ENCODE measurements around the gene SRSF5. TPM values are rescaled to one million over a fixed set of nuclear protein-coding genes. Genes with fewer than 3 reads are reported as not detected.

Gene SRSF5
- total RNA-seq, 1 donor = 191 TPM

DNA sequence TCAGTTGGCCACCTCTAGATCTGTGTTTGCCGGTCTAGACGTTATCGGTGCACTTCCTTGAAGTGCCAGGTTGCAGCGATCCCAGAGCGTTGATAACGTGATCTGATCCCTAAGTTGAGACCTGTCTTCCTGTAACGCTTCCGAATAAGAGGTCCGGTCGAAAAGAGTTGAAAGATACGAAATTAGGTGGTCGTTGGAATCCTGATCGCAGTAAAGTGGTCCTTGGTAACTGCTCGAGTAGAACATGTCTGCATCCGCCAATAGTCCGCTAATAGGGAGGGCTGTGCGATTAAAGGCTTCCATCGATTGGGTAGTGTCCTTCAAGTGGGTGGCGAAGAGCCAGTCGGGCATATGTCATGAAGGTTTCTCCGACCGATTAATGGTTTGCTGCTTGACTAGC lies 2.7 kb downstream of the SRSF5 start:
- DNase-seq (ENCODE audit: low read depth in 2 of 3, low spot score in 2 of 3) = no peak

DNA sequence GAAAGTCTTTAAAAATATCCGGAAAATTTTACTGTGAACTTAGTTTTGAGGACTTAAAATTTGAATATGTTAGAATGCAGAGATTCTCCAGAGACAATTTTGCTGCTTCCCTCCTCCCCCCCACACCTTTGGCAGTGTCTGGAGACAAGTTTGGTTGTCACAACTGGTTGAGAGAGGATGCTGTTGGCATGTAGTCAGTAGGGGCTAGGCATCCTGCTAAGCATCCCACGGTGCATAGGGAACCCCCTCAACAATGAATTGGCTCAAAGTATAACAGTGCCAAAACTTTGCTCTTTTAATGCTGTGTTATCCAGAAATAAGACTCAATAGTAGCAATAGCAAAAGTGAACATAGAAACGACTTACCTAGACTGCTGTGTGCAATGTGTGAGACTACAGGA lies 3.6 kb downstream of the SRSF5 start:
- no peak for DNase-seq (ENCODE audit: low read depth in 2 of 3, low spot score in 2 of 3)

DNA sequence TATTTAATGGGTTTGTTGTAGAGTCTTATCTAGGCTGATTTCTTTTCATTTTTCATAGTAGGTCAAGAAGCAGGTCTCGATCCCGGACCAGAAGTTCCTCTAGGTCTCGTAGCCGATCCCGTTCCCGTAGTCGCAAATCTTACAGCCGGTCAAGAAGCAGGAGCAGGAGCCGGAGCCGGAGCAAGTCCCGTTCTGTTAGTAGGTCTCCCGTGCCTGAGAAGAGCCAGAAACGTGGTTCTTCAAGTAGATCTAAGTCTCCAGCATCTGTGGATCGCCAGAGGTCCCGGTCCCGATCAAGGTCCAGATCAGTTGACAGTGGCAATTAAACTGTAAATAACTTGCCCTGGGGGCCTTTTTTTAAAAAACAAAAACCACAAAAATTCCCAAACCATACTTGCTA lies 4.2 kb downstream of the SRSF5 start:
- DNase-seq (ENCODE audit: low read depth in 2 of 3, low spot score in 2 of 3) = no peak

DNA sequence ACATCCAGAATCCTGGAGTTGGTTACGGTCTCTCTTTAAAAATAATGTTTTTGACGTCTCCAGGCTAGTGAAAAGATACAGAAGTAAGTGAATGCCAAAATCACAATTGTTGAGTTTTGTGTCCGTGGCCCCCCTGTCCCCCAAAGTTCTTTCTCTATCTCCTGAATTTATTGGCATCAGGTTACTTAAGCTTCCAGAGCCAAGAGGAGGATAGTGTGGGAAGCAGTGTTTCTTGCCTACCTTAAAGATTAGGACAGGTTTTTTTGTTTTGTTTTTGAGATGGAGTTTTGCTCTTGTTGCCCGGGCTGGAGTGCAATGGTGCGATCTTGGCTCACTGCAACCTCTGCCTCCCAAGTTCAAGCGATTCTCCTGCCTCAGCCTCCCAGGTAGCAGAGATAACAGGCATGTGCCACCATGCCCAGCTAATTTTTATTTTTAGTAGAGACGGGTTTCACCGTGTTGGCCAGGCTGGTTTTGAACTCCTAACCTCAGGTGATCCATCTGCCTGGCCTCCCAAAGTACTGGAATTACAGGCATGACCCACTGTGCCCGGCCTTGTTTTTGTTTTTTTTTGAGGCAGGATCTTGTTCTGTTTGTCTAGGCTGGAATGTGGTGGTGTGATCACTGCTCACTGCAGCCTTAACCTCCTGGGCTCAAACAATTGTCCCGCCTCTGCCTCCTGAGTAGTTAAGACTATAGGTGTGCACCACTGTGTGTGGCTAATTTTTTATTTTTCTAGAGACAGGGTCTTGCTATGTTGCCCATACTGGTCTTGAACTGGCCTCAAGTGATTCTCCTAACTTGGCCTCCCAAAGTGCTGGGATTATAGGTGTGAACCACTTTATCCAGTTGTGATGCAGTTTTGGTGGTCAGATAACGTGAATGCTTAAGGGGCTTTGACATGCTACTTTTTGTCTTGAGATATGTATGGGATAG lies 5.4 kb downstream of the SRSF5 start:
- DNase-seq (ENCODE audit: low read depth in 2 of 3, low spot score in 2 of 3) = peak in 1 of 3 donors; percentile 36

- DNase-seq (ENCODE audit: low read depth in 2 of 3, low spot score in 2 of 3) = peak in 1 of 3 donors; percentile 27
Observed at GRCh38 chr14:69773571-69774276, 6.8 kb downstream of the SRSF5 start.

- peak in 1 of 3 donors; percentile 13 for DNase-seq (ENCODE audit: low read depth in 2 of 3, low spot score in 2 of 3)
Observed at GRCh38 chr14:69775012-69775411, 8.1 kb downstream of the SRSF5 start.

DNA sequence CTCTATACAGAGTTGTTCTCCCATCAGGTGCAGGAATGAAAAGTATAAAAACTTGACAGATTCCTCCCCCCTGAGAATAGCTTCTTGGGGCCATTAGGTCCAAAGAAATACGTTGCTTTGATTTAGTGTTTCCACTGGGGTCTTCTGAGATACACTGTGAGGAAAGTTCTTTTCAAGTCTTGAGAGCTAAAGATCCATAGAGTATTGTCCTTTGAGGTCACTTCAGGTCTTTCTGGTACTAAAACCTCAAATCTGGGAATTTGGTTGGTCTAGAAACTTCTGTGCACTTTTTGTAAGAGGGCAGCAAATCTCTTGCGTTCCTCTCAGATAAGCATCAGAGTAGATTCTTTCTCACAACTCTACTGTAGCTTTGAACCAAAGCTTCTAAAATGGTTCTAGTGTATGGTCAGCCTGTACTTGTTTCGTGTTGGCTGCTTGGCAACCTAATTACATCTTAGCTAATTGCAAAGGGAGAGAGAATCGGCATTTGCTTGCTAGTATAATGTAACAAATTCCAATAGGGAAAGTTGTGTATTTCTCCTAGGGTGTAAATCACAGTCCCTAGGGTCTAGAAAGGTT lies 10.0 kb downstream of the SRSF5 start:
- no peak for DNase-seq (ENCODE audit: low read depth in 2 of 3, low spot score in 2 of 3)

DNA sequence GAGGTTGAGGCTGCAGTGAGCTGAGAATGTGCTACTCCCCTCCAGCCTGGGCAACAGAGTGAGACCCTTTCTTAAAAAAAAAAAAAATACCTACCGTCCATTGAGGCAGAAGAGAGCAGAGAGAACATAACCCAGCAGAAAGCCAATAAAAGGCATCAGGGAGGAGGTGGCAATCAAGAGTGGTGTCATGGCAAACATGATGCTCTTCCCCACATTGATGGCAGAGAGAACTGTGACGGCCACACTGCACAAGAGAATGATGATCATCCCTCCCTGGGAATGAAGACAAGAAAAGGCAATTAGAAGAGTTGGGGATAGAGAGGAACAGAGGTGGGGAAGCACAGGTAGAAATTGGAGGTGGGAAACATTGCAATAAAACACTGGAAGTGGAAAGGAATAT lies 12.1 kb downstream of the SRSF5 start:
- no peak for DNase-seq (ENCODE audit: low read depth in 2 of 3, low spot score in 2 of 3)

GRCh38 chr14:69780092-69780491 lies 13.2 kb downstream of the SRSF5 start:
- no peak for DNase-seq (ENCODE audit: low read depth in 2 of 3, low spot score in 2 of 3)

DNA sequence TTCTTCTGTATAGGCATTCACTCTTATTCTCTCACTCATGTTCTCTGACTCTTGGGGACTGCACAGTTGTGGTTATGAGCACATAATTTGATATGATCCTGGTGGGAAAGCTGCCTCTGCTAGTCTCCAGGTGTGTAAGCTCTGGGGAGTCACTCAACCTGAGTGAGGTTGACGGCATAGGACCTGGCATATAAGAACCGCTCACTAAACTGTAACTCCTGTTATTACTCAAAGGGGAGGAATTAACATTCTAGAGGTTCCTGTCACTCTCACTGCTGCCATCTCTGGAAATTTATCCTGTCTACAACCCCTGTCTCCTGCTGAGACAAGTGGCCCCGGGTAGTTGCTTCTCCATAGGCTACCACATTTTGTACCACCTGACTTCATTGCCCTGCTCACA lies 14.0 kb downstream of the SRSF5 start:
- DNase-seq (ENCODE audit: low read depth in 2 of 3, low spot score in 2 of 3) = no peak

DNA sequence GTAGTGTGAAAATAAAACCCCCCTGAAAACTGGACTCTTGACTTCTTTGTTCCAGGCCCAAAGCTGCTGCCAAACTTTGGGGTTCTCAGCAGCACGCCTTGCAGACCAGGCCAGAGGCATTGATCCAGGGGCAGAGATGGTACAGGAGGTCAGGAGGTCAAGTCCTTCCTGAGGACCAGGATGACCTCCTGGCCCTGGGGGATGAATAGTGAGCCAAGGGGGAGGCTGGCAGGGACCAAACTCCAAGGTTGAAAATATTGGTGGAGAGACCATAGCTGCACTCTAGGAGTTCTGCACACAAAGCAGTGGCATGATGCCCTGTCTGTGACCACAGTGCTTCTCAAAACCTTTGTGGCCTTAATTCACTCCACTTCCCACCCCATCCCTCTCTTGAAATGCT lies 18.0 kb downstream of the SRSF5 start:
- no peak for DNase-seq (ENCODE audit: low read depth in 2 of 3, low spot score in 2 of 3)

- DNase-seq (ENCODE audit: low read depth in 2 of 3, low spot score in 2 of 3) = no peak
Observed at GRCh38 chr14:69786603-69787002, 19.7 kb downstream of the SRSF5 start.

GRCh38 chr14:69789118-69789640 lies 22.2 kb downstream of the SRSF5 start:
- DNase-seq (ENCODE audit: low read depth in 2 of 3, low spot score in 2 of 3) = no peak

GRCh38 chr14:69792887-69793421 lies 26.0 kb downstream of the SRSF5 start:
- no peak for DNase-seq (ENCODE audit: low read depth in 2 of 3, low spot score in 2 of 3)

GRCh38 chr14:69794791-69795190 lies 27.8 kb downstream of the SRSF5 start:
- no peak for DNase-seq (ENCODE audit: low read depth in 2 of 3, low spot score in 2 of 3)

GRCh38 chr14:69795691-69796090 lies 28.7 kb downstream of the SRSF5 start:
- no peak for DNase-seq (ENCODE audit: low read depth in 2 of 3, low spot score in 2 of 3)

- DNase-seq (ENCODE audit: low read depth in 2 of 3, low spot score in 2 of 3) = no peak
Observed at GRCh38 chr14:69796797-69797500, 30.0 kb downstream of the SRSF5 start, which contains the start of gene SLC10A1. Gene SLC10A1 (minus strand): TSS chr14:69797241. CDS start chr14:69797155, 86 bp downstream.

DNA sequence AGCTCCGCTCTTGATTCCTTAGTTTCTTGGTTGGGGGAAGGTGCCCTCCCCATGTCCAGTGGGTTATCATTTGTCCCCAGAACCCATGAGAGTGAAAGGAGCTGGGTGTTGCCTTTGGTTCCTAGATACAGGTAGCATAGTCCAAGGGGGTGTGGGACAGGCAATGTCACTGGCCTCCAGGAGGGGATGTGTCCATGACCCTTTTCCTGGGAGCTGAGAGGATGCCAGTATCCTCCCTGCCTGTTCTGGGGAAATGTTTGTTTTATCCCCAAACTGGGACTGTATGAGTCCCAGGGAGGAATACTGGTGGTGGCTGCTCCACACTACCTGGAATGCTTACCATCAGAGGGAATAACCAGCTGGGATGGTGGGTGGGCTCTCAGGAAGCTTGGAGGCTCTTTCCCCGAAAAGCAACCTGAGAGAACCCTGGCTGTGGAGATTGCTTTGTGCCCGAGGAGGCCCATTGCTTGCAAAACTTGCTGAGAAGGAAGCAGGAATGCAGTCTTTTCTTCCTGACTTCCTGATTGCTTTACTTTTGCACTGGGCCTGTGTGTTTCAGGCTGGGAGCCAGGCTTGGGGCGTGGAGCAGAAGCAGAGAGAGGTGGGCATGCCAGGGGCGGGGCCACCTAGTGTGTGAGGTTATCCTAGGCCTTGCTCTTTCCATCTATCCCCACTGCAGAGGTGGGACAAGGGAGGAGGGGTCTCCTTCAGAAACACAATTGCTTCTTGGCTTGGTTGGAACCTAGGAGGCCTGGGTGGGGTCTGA lies 30.8 kb downstream of the SRSF5 start:
- DNase-seq (ENCODE audit: low read depth in 2 of 3, low spot score in 2 of 3) = no peak

GRCh38 chr14:69798339-69798735 lies 31.4 kb downstream of the SRSF5 start:
- DNase-seq (ENCODE audit: low read depth in 2 of 3, low spot score in 2 of 3) = no peak

- DNase-seq (ENCODE audit: low read depth in 2 of 3, low spot score in 2 of 3) = no peak
Observed at GRCh38 chr14:69803753-69804152, 36.8 kb downstream of the SRSF5 start.

Data from hematopoietic multipotent progenitor cell (in vitro differentiated cells).